Motor neuron (in vitro differentiated cells): ENCODE data around the gene HADH. TPM values are rescaled to one million over a fixed set of nuclear protein-coding genes. Genes with fewer than 3 reads are reported as not detected.

ENCODE experiments used
- total RNA-seq, 8 experiments: library from RNA; unstranded; fragments of 300-600 nt; gene quantifications; 2 replicates each; pipeline versions ENCODE4 v1.2.3 to v1.2.4, GENCODE V29; 2022

The HADH gene
- total RNA-seq, 8 experiments from 2014 or later: 7.0 to 49.2 (median 17.7) TPM

Other genes with a start within 250 kb of the HADH start
- gene SGMS2, start 165.0 kb upstream of the HADH start, total RNA-seq: 10 to 100 TPM in 3 of 8 experiments, 1 to 10 TPM in 2, under 1 TPM in 3; 0.38 to 34.1 (median 2.4) TPM
- gene CYP2U1, start 58.3 kb upstream of the HADH start, total RNA-seq: 10 to 100 TPM in 1 of 8 experiments, 1 to 10 TPM in 7; 4.2 to 12.8 (median 5.5) TPM
- 10 to 100 TPM in 2 of 8 experiments, 1 to 10 TPM in 5, under 1 TPM in 1; 0.43 to 43.6 (median 1.5) TPM for gene LEF1, start 179.0 kb downstream of the HADH start, total RNA-seq